H1 (cell line): ENCODE results near the gene PRKAR2B.

Source experiments
- ASH2L ChIP-seq: fragments of 200-600, 300-600 bp; sonication (generic); IDR thresholded peaks from one replicate; pipeline ENCODE4 v1.7.1; 2017; ENCODE audit warnings: low read length
- CEBPB ChIP-seq: IDR thresholded peaks from 2 replicates; pipeline ENCODE4 v1.6.1; 2012; ENCODE audit warnings: low read depth, low read length
- EP300 ChIP-seq, 2 experiments: IDR thresholded peaks; 1 replicate in 1 of 2; 2 replicates in 1 of 2; pipeline ENCODE4 v1.6.1; 2011 to 2012; ENCODE audit warnings: low read depth in 2 of 2, low read length in 2 of 2, mild to moderate bottlenecking in 2 of 2, borderline replicate concordance in 1 of 2, inconsistent platforms in 1 of 2, moderate library complexity in 1 of 2
- EZH2 ChIP-seq: fragments of 200-600 bp; sonication (generic); IDR thresholded peaks from 2 replicates; pipeline ENCODE4 v1.7.1; 2012; ENCODE audit warnings: low read depth, mild to moderate bottlenecking, moderate library complexity, low read length, inconsistent platforms; ENCODE audit not compliant: severe bottlenecking
- POLR2A ChIP-seq, 2 experiments: IDR thresholded peaks; 1 replicate in 1 of 2; 2 replicates in 1 of 2; pipeline ENCODE4 v1.6.1; 2011; ENCODE audit warnings: low read depth in 2 of 2, low read length in 2 of 2, mild to moderate bottlenecking in 2 of 2; ENCODE audit errors: control extremely low read depth in 1 of 2
- SP1 ChIP-seq: IDR thresholded peaks from 2 replicates; pipeline ENCODE4 v1.6.1; 2011; ENCODE audit warnings: low read depth, low read length
- SUZ12 ChIP-seq: fragments of 200-600 bp; sonication (generic); IDR thresholded peaks from 2 replicates; pipeline ENCODE4 v1.6.1; 2012; ENCODE audit warnings: mild to moderate bottlenecking, inconsistent platforms, low read length, moderate library complexity, mixed read lengths
- TAF1 ChIP-seq: IDR thresholded peaks from 2 replicates; pipeline ENCODE4 v1.6.1; 2011; ENCODE audit warnings: mild to moderate bottlenecking, low read depth, low read length
- TBP ChIP-seq: IDR thresholded peaks from 2 replicates; pipeline ENCODE4 v1.6.1; 2011; ENCODE audit warnings: low read depth, low read length, improper control_type of control experiment
- YY1 ChIP-seq: IDR thresholded peaks from 2 replicates; pipeline ENCODE4 v1.6.1; 2011; ENCODE audit warnings: low read depth, mild to moderate bottlenecking, low read length
- TF ChIP-seq, protein P1 (sequence below), 3 experiments: IDR thresholded peaks; 1 replicate in 2 of 3; 2 replicates in 1 of 3; pipeline versions ENCODE4 v1.5.1 to v1.6.1; 2011; ENCODE audit warnings: low read length in 3 of 3, mild to moderate bottlenecking in 3 of 3, inconsistent platforms in 2 of 3, low read depth in 1 of 3, moderate library complexity in 1 of 3; ENCODE audit not compliant: insufficient read depth in 1 of 3; ENCODE audit errors: control extremely low read depth in 1 of 3
- TF ChIP-seq, protein P2 (sequence below): IDR thresholded peaks from 2 replicates; pipeline ENCODE4 v1.6.1; 2011; ENCODE audit warnings: low read length, improper control_type of control experiment

- TF ChIP-seq, protein P1, sequence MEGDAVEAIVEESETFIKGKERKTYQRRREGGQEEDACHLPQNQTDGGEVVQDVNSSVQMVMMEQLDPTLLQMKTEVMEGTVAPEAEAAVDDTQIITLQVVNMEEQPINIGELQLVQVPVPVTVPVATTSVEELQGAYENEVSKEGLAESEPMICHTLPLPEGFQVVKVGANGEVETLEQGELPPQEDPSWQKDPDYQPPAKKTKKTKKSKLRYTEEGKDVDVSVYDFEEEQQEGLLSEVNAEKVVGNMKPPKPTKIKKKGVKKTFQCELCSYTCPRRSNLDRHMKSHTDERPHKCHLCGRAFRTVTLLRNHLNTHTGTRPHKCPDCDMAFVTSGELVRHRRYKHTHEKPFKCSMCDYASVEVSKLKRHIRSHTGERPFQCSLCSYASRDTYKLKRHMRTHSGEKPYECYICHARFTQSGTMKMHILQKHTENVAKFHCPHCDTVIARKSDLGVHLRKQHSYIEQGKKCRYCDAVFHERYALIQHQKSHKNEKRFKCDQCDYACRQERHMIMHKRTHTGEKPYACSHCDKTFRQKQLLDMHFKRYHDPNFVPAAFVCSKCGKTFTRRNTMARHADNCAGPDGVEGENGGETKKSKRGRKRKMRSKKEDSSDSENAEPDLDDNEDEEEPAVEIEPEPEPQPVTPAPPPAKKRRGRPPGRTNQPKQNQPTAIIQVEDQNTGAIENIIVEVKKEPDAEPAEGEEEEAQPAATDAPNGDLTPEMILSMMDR (IDR thresholded peaks at IDR 0.05; ENCODE audit: control extremely low read depth in 1 of 3, insufficient read depth in 1 of 3, low read depth in 1 of 3, low read length in 3 of 3) = no peak
- TF ChIP-seq TAF1 = no peak
- no peak for TF ChIP-seq EZH2
- no peak for TF ChIP-seq TBP
- TF ChIP-seq POLR2A (IDR thresholded peaks at IDR 0.05; ENCODE audit: control extremely low read depth in 1 of 2, low read depth in 2 of 2, low read length in 2 of 2) = no peak
- TF ChIP-seq EP300 (IDR thresholded peaks at IDR 0.05; ENCODE audit: borderline replicate concordance in 1 of 2, low read depth in 2 of 2, low read length in 2 of 2) = no peak
- TF ChIP-seq CEBPB = no peak
- TF ChIP-seq SP1 = no peak
- no peak for TF ChIP-seq YY1
- no peak for TF ChIP-seq ASH2L
- TF ChIP-seq, protein P2, sequence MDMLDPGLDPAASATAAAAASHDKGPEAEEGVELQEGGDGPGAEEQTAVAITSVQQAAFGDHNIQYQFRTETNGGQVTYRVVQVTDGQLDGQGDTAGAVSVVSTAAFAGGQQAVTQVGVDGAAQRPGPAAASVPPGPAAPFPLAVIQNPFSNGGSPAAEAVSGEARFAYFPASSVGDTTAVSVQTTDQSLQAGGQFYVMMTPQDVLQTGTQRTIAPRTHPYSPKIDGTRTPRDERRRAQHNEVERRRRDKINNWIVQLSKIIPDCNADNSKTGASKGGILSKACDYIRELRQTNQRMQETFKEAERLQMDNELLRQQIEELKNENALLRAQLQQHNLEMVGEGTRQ = no peak
- no peak for TF ChIP-seq SUZ12
These were observed 161.6 kb downstream of the PRKAR2B start for GRCh38 chr7:107206136-107206535.
